Fibroblast of skin of right biceps (primary cell): ENCODE measurements around the gene POFUT2.

Experiments
- DNase-seq: peaks from one replicate; pipeline ENCODE4 v3.0.0-alpha.2; 2013

The POFUT2 gene, protein sequence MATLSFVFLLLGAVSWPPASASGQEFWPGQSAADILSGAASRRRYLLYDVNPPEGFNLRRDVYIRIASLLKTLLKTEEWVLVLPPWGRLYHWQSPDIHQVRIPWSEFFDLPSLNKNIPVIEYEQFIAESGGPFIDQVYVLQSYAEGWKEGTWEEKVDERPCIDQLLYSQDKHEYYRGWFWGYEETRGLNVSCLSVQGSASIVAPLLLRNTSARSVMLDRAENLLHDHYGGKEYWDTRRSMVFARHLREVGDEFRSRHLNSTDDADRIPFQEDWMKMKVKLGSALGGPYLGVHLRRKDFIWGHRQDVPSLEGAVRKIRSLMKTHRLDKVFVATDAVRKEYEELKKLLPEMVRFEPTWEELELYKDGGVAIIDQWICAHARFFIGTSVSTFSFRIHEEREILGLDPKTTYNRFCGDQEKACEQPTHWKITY

GRCh38 chr21:45287438-45288391, at the start of gene POFUT2:
POFUT2 (minus strand) TSS chr21:45287895; CDS start chr21:45287871, 24 bp downstream.
- peak; percentile 93 for DNase-seq

DNA sequence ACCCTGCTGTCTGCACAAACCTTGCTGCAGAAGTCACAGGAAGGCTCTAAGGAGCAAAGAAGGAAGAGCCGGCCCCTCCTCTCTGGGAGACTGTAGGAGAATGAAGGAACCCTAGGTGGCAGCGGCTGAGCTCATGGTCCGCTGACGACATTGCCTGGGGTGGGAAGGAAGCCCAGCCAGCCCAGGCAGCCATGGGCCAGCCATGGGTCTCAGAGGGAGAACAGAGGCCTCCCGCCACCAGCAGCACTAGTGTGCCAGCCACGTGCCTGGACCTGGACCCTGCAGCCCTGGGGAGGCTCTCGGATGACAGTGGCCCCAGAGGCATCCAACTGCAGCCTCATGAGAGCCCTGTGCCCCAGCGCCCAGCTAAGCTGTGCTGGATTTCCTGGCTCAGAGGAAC, 49.2 kb upstream of the POFUT2 start:
- no peak for DNase-seq

GRCh38 chr21:45336535-45336810, 48.8 kb upstream of the POFUT2 start:
- DNase-seq = no peak

GRCh38 chr21:45335761-45336534, 48.3 kb upstream of the POFUT2 start:
- DNase-seq = no peak

GRCh38 chr21:45335151-45335760, 47.6 kb upstream of the POFUT2 start:
- no peak for DNase-seq

DNA sequence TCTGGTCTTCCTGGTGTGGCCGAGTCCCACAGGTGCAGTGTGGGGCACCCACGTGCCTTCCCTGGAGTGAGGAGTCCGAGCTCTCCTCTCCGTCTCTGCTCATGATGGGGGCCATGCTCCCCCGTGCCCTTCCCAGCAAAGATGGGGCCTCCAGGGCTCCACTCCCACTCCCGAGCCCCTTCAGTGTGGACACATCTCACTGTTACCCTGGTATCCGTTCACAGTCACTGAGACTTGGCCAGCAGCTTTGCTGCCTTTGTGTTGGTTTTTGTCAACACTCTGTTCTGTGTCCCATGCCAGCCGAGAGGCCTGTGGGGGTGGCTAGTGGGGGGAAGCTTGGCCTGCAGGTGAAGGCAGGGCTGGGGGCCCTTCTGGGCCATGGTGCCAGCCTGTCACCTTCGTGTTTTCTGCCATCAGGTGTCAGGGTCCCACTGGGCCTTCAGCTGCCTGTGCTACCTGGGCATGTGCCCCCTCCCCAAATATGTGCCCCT, 46.9 kb upstream of the POFUT2 start:
- no peak for DNase-seq

GRCh38 chr21:45334134-45334533, 46.4 kb upstream of the POFUT2 start:
- no peak for DNase-seq

DNA sequence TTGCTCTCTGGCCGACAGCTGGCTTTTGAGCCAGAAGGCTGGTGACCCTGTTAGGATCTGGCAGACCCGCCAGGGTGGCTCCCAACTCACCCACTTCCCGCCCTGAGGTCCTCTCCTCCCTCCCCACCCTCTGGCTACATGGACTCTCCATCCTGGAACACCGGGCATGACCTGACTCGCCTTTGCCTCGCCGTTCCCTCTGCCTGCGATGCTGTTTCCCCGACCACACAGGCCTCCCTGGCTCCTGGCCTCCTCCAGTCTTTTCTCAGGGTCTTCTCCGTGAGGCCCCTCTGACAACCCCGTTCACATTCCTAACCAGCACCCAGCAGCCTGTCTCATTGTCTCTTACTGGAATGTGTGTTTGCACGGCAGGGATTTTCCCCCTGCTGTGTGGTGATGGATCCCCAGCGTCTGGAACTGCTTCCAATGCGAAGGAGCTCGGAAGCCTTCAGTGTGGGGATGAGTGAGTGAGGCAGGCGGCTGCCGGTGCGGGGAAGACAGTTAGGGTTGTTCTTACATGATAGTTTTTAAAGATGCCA, 46.0 kb upstream of the POFUT2 start:
- peak; percentile 71 for DNase-seq

DNA sequence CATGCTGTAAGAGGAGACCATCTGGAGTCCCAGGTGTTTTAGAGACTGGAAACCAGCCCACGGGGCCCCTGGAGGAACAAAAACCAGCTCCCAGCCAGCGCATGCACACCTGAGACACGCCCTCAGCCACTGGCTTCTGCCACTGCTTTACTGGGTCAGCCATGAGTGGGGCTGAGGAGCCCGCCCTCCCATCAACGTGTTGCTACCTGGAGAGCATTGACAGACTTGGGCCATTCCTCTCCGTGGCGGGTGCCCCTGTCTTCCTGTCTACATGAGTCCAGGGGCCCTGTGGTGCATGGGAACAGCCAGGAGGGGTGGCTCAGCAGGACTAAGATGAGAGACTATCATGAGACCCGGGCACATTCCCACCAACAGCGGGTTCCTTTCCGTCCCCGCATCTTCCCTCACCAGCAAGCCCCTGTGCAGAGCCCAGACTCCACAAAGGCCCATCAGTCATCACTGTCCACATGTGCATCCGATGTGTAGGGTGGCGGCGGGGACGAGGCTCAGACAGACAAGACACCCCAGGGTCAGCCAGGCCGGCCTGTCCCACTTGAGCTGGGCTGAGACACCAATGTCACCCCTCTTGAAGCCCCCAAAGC, 45.4 kb upstream of the POFUT2 start:
- no peak for DNase-seq

- no peak for DNase-seq
Measured at GRCh38 chr21:45332415-45332814, 44.7 kb upstream of the POFUT2 start.

DNA sequence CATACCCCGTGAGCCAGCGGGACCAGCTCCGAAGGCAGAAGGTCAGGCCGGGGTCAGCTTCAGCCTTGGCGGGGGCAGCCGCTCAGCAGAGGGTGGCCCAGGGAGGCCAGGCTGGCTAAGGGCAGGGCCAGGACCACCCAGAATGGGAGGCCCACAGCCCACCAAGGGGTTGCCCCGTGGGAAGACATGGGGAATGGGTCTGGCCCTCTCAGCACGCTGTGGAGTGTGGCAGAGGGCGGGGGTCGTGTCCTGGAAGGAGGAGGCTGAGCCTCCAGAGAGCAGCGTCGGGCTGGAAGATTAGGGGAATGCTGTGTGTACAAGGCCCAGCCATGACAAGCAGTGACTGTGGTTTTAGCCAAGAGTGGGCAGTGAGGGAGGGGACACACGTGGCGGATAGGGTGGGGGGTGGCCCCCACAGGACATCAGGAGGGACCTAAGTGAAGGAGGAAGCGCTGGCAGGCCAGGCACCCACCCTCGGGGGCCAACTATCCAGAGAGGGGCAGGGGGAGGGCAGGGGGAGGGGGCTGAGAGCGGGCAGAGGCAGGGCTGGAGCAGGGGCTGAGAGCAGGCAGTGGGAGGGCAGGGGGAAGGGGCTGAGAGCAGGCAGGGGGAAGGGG, 43.9 kb upstream of the POFUT2 start:
- DNase-seq = no peak

DNA sequence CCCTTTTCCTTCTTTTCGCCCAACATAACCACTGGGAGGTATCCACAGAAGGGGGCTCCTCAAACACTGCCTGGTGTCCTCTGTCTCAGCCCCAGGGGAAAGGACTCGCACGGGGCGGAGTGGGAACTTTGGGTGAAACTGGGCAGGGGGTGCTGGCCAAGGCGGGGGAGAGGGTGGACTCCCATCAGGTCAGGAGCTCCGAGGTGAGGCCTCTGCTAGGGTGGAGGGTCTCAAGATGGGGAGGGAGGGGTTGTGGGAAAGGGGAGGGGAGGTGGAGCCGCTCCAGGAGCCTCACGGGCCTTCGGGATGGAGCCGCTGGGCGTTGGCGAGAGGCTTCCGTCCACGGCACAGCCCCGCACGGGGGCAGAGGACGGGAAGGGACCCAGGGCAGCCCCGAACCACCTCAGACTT, 43.2 kb upstream of the POFUT2 start:
- DNase-seq = no peak

- peak; percentile 89 for DNase-seq
Measured at GRCh38 chr21:45330075-45330781, 42.5 kb upstream of the POFUT2 start.

- DNase-seq = no peak
Measured at GRCh38 chr21:45329261-45330074, 41.8 kb upstream of the POFUT2 start.

DNA sequence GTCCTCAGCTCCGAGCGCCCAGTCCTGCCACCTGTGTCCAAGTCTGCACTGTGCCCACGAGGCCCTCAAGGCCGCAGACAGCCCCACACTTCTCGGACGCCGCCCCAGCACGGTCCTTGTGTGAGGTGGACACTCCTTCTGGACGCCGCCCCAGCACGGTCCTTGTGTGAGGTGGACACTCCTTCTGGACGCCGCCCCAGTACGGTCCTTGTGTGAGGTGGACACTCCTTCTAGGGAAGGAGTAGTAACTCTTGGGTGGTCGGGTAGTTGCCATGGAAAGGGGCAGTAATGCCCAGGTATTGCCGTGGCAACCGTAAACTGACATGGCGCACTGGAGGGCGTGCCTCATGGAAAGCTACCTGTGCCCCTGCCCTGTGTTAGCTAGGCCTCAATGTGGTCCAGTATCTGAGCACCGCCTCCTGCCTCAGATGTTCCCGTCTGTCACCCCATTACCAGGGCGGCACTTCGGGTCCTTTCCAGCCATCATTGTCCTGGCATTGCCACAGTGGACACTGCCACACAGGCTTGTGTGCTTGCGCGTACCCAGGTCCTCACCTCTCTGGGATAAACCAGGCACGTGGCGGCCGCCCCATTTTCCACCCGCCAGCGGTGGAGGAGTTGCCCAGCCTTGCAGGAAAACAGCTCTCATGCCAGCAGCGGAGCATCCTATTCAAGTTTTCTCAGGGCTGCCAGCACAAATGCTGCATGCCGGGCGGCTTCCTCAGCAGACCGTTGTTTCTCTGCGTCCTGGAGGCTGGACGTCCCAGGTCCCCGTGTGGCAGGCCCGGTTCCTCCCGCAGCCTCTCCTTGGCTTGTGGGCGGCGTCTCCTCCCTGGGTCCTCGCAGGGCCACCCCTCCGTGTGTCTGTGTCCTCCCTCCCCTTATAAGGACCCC, 40.8 kb upstream of the POFUT2 start:
- DNase-seq = no peak

- no peak for DNase-seq
Measured at GRCh38 chr21:45327441-45328197, 39.9 kb upstream of the POFUT2 start.

DNA sequence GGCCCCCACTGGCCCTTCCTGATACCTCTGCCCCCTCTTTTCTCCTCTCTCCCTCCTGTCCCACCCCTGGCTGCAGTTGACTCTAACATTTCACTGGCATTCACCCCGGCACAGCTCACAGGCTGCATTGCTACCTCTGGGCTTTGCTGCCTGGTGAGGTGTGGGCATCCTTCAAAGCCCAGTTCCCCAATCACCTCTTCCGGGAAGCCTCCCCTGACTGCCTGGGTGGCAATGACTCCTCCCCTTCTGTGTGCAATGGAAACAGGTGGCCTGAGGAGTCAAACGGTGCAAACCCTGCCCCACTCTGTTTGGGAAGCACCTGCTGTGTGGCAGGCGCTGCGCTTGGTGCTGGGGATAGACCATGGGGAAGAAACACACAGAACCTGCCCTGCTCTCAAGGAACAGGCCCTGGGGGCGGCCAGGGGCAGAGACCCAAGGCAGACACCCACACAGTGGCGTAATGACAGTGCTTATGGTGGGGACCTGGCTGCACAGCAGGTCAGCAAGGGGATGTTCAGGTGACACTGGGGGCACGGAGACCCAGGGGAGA, 39.3 kb upstream of the POFUT2 start:
- no peak for DNase-seq
